CD4-positive, CD25-positive, alpha-beta regulatory T cell (primary cell): ENCODE results near the gene LRRC75A. TPM values are rescaled to one million over a fixed set of nuclear protein-coding genes. Genes with fewer than 3 reads are reported as not detected.

ENCODE experiments used
- ATAC-seq, 2 donors: fragments of 150-1000 bp; cut with Tn5 transposase; one replicate each; pipeline ENCODE4 v1.10.0; 2021; ENCODE audit warnings: low read depth in 2 of 2, moderate number of reproducible peaks in 2 of 2, moderate library complexity in 1 of 2
- DNase-seq, 3 donors: peaks; one replicate each; pipeline versions ENCODE4 v3.0.0 to v3.0.0-alpha.2; 2012 to 2022; ENCODE audit warnings: mixed read lengths in 1 of 3
- H3K27ac ChIP-seq: one replicate; pipeline ENCODE4 v1.7.0; 2013; ENCODE audit warnings: mild to moderate bottlenecking, low read length; ENCODE audit not compliant: insufficient read depth, poor library complexity, severe bottlenecking
- H3K27me3 ChIP-seq: one replicate; pipeline ENCODE4 v1.7.0; 2013; ENCODE audit warnings: low read length; ENCODE audit not compliant: control insufficient read depth, insufficient read depth
- H3K36me3 ChIP-seq: one replicate; pipeline ENCODE4 v1.7.0; 2013; ENCODE audit warnings: mild to moderate bottlenecking, low read length, moderate library complexity; ENCODE audit not compliant: control insufficient read depth, insufficient read depth
- H3K4me1 ChIP-seq: 2 replicates; pipeline ENCODE4 v1.7.0; 2013; ENCODE audit warnings: mild to moderate bottlenecking, low read length; ENCODE audit not compliant: insufficient read depth, control insufficient read depth, poor library complexity, severe bottlenecking
- H3K4me3 ChIP-seq: one replicate; pipeline ENCODE4 v1.7.0; 2013; ENCODE audit warnings: low read depth, mild to moderate bottlenecking, low read length, moderate library complexity
- H3K9me3 ChIP-seq, 2 experiments: 1 replicate in 1 of 2; 2 replicates in 1 of 2; pipeline ENCODE4 v1.7.0; 2013; ENCODE audit warnings: low read length in 2 of 2, mild to moderate bottlenecking in 1 of 2, moderate library complexity in 1 of 2; ENCODE audit not compliant: control insufficient read depth in 2 of 2
- H3K27ac Mint-ChIP-seq, 3 donors: one replicate each; pipeline ENCODE4 v1.8.0; 2020 to 2022; ENCODE audit warnings: mild to moderate bottlenecking in 3 of 3, mixed read lengths in 3 of 3, moderate library complexity in 2 of 3
- H3K27me3 Mint-ChIP-seq: one replicate; pipeline ENCODE4 v1.8.0; 2022; ENCODE audit warnings: mild to moderate bottlenecking, mixed read lengths
- H3K36me3 Mint-ChIP-seq: one replicate; pipeline ENCODE4 v1.8.0; 2020; ENCODE audit warnings: mixed read lengths
- H3K4me1 Mint-ChIP-seq, 4 donors: one replicate each; pipeline ENCODE4 v1.8.0; 2020 to 2022; ENCODE audit warnings: mixed read lengths in 4 of 4, mild to moderate bottlenecking in 1 of 4
- H3K4me3 Mint-ChIP-seq, 4 donors: one replicate each; pipeline ENCODE4 v1.8.0; 2020 to 2022; ENCODE audit warnings: mild to moderate bottlenecking in 4 of 4, mixed read lengths in 4 of 4, moderate library complexity in 3 of 4
- H3K9me3 Mint-ChIP-seq, 7 donors: one replicate each; pipeline ENCODE4 v1.8.0; 2020 to 2022; ENCODE audit warnings: mixed read lengths in 7 of 7, mild to moderate bottlenecking in 3 of 7, moderate library complexity in 2 of 7
- polyA plus RNA-seq, 4 donors: library from polyadenylated mRNA; unstranded; fragments of 300-500 nt; fragmentation: Illumina TruSeq; gene quantifications; one replicate each; pipeline ENCODE4 v1.2.3, GENCODE V29; 2021
- total RNA-seq: library from RNA; stranded (reverse); gene quantifications from one replicate; pipeline ENCODE4 v1.2.3, GENCODE V29; 2022

LRRC75A gene
- total and polyA plus RNA-seq, 5 donors from 2014 or later: 1.5 to 3.8 (median 1.7) TPM

DNA sequence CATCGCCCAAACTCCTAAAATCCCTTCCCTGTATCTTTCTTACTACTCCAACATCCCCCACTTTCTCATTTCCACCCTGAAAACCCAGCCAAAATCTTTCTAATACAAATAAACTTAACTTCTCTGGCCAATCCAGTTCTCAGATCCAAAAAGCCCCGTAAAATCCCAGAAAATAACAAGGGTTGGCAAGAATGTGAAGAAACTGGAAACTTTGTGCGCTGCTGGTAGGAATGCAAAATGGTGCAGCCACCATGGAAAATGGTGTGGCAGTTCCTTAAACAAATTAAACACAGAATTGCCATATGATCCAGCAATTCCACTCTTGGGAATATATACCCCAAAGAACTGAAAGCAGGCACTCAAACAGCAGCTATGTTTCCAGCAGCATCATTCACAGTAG is 24.1 kb downstream of the LRRC75A start:
- no peaks in the 10 kb centered on the region for H3K9me3 Mint-ChIP-seq
- H3K27ac Mint-ChIP-seq: no peak overlapping the region
- no peak for ATAC-seq
- DNase-seq: no peak
- no peaks in the 10 kb centered on the region for H3K4me1 ChIP-seq
- no peaks in the 10 kb centered on the region for H3K27me3 Mint-ChIP-seq
- H3K27ac ChIP-seq: no peak overlapping the region
- H3K9me3 ChIP-seq: no peaks in the 10 kb centered on the region
- peaks cover 4% of the 10 kb centered on the region for H3K36me3 Mint-ChIP-seq
- no peaks in the 10 kb centered on the region for H3K36me3 ChIP-seq
- H3K4me3 ChIP-seq: no peak overlapping the region
- H3K4me3 Mint-ChIP-seq: no peak overlapping the region
- H3K27me3 ChIP-seq: no peaks in the 10 kb centered on the region
- H3K4me1 Mint-ChIP-seq: peaks cover 0 to 2% (median 0%) of the 10 kb centered on the region in 4 donors

DNA sequence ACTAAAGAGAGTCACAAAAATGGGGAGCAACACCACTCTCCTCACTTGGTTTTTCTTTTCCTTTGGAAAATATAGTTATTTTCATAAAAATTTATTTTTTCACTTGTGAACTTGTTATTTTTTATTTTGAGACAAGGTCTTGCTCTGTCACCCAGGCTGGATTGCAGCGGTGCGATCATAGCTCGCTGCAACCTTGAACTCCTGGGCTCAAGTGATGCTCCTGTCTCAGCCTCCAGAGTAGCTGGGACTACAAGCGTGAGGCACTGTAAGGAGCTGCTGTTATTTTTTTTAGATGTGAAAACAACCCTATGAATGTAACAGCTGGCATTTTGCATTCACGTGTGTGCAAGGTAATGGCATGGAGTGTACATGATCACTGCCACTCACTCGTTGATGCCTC is 24.9 kb downstream of the LRRC75A start:
- H3K4me1 ChIP-seq: no peaks in the 10 kb centered on the region
- no peaks in the 10 kb centered on the region for H3K9me3 Mint-ChIP-seq
- no peaks in the 10 kb centered on the region for H3K27me3 ChIP-seq
- peaks cover 0 to 2% (median 0%) of the 10 kb centered on the region in 4 donors for H3K4me1 Mint-ChIP-seq
- peaks cover 4% of the 10 kb centered on the region for H3K36me3 Mint-ChIP-seq
- no peak overlapping the region for H3K4me3 Mint-ChIP-seq
- no peak overlapping the region for H3K4me3 ChIP-seq
- H3K27ac ChIP-seq: no peak overlapping the region
- ATAC-seq (no peak), DNase-seq (no peak)
- H3K9me3 ChIP-seq: no peaks in the 10 kb centered on the region
- no peaks in the 10 kb centered on the region for H3K27me3 Mint-ChIP-seq
- no peak overlapping the region for H3K27ac Mint-ChIP-seq
- H3K36me3 ChIP-seq: no peaks in the 10 kb centered on the region

DNA sequence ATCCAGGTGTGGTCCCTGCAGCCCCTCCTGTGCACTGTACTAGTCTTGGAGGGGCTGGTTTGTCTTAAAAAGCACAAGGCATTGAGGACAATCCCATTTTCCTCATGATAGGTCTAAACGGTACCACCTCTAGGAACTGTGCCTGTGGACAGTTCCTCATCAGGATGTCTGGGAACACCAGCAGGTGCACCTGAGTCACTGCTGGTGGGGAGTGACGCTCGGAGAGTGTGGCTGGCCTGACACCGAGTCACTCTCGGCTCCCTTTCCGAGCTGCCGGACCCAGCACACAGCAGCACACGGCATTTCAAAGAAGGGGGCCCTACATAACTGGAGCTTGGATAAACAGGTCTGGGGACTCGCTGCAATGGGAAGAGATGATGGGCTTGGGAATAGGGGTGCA is 25.6 kb downstream of the LRRC75A start:
- ATAC-seq: no peak
- Mint-ChIP-seq H3K4me3 (no peak overlapping the region), H3K36me3 (peaks cover under 1% of the 10 kb centered on the region), H3K27ac (no peak overlapping the region), H3K4me1 (peaks cover 0 to 2% (median 0%) of the 10 kb centered on the region in 4 donors), H3K9me3 (no peaks in the 10 kb centered on the region), H3K27me3 (no peaks in the 10 kb centered on the region)
- H3K27ac ChIP-seq: no peak overlapping the region
- no peaks in the 10 kb centered on the region for H3K27me3 ChIP-seq
- no peaks in the 10 kb centered on the region for H3K36me3 ChIP-seq
- no peak overlapping the region for H3K4me3 ChIP-seq
- no peaks in the 10 kb centered on the region for H3K9me3 ChIP-seq
- no peak for DNase-seq
- H3K4me1 ChIP-seq: no peaks in the 10 kb centered on the region

DNA sequence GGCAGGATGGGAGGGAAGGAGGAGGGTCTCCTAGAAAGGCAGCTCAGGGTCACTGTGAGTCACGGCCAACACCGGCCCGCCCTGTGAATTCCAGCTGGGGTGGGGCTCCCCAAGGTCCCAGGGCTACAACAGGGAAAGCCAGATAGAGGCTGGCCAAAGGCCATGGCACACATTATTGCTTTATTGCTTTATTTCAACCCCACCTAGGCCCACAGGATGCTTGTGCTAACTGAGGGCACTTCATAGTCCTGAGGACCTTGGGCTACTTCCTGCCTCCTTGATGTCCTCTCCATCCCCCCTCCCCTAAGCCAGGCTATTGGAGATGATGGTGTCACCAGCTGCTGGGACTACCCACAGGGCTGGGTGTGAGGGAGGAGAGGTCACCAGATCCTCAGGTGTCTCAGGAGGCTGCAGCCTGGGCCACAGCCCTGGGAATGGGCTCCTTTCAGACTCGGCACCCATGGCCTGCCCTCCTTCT is 26.1 kb downstream of the LRRC75A start:
- Mint-ChIP-seq H3K27me3 (no peaks in the 10 kb centered on the region), H3K36me3 (no peaks in the 10 kb centered on the region), H3K4me1 (peaks cover 0 to 2% (median 0%) of the 10 kb centered on the region in 4 donors), H3K4me3 (no peak overlapping the region), H3K27ac (no peak overlapping the region), H3K9me3 (no peaks in the 10 kb centered on the region)
- Histone ChIP-seq H3K27me3 (no peaks in the 10 kb centered on the region), H3K36me3 (no peaks in the 10 kb centered on the region), H3K9me3 (no peaks in the 10 kb centered on the region), H3K4me3 (no peak overlapping the region), H3K27ac (no peak overlapping the region), H3K4me1 (no peaks in the 10 kb centered on the region)
- ATAC-seq (no peak), DNase-seq (no peak)

DNA sequence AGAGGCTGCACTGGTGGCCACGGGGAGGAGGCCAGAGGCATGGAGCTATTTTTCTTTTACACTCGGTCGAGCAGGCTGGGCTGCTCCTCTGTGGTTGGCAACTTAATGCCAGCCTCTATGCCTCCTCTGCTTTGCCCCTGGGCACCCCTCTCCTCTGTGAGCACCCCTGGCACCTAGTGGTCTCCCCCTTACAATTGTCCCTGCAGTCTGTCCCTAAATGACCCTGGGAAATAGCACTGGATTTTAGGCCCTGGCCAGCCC is 27.0 kb downstream of the LRRC75A start:
- Histone ChIP-seq H3K9me3 (no peaks in the 10 kb centered on the region), H3K27ac (no peak overlapping the region), H3K4me3 (no peak overlapping the region), H3K27me3 (no peaks in the 10 kb centered on the region), H3K4me1 (no peaks in the 10 kb centered on the region), H3K36me3 (no peaks in the 10 kb centered on the region)
- Mint-ChIP-seq H3K27ac (no peak overlapping the region), H3K9me3 (no peaks in the 10 kb centered on the region), H3K36me3 (no peaks in the 10 kb centered on the region), H3K4me1 (peaks cover 0 to 2% (median 1%) of the 10 kb centered on the region in 4 donors), H3K27me3 (no peaks in the 10 kb centered on the region), H3K4me3 (no peak overlapping the region)
- ATAC-seq: no peak
- no peak for DNase-seq

DNA sequence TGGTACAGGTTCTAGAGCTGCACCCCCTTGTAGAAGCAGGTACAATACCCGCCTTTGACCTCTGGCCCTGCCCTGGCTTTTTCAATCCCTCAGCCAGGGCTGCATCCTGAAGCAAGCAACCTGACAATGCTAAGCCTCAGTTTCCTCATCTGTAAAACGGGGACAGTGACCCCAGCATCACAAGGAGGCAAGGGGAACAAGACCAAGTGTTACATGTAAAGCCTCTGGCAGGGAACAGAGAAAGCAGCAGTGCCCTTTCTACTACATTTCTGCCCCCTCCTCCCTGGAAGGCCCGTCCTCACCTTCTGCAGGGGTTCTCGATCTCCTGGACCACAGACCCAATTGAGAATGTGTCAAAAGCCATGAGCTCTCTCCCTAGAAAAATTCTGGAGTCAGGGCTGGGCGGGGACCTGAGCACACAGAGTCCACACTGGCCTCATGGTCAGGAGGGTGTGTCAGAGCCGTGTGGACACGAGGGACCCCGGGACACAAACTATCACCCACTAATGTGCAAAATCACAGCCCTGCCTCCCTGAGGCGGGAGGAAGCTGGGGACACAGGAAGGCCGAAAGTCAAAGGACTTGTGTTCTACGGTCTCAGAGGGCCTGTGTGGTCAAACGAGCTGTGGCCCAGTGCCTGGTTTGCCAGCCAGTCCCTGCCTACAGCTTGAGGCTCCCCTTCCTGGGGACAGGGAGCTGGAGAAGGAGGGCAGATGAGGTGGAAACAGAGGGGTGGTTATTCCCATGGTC is 27.5 kb downstream of the LRRC75A start:
- Histone ChIP-seq H3K9me3 (no peaks in the 10 kb centered on the region), H3K27me3 (no peaks in the 10 kb centered on the region), H3K36me3 (no peaks in the 10 kb centered on the region), H3K27ac (no peak overlapping the region), H3K4me3 (no peak overlapping the region), H3K4me1 (no peaks in the 10 kb centered on the region)
- no peak overlapping the region for H3K4me3 Mint-ChIP-seq
- DNase-seq: no peak
- no peak overlapping the region for H3K27ac Mint-ChIP-seq
- H3K9me3 Mint-ChIP-seq: no peaks in the 10 kb centered on the region
- peaks cover 0 to 2% (median 1%) of the 10 kb centered on the region in 4 donors for H3K4me1 Mint-ChIP-seq
- no peaks in the 10 kb centered on the region for H3K27me3 Mint-ChIP-seq
- no peak for ATAC-seq
- no peaks in the 10 kb centered on the region for H3K36me3 Mint-ChIP-seq

DNA sequence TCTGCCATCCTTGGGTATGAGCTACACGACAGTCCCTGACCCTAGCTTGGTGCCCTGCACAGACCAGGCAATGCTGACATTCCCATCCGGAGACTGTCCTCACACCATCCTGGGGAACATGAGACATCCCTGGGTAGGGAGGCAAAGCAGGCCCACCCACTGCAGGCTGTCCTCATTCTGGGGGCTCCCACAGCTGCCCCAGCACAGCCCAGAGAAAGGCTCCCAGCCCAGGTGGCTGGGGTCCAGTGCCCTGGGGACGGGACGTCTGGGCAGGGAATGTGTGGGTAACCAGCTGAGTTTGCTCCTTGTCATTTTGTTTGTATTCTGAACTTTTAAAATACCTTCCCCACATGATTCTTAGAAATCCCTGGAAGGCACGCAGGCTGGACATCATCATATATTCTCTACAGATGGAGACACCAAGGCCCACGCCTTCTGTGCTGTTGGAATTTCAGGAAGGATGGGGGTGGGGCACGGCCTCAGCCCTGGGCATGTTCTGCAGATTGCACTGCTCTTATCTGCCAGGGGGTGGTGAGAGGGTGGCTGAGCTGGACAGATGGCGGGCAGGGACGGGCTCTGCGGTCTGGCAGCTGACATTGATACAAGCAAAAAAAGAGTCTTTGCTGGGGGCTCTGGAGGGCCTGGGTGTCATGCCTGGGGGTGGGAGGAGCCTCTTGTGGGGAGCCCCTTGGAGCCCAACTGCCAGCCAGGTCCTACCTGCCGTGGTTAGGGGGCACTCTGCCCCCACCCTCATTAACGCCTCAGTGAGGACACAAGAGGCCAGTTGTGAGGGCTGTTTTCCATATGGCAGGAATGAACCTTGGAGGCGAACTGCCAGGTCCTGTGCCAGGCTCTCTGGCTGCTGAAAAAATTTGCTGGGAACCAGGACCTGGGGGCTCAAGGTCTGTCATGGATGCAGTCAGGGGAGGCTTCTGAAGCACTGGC is 28.4 kb downstream of the LRRC75A start:
- no peak overlapping the region for H3K27ac ChIP-seq
- no peak overlapping the region for H3K4me3 ChIP-seq
- Mint-ChIP-seq H3K4me3 (no peak overlapping the region), H3K36me3 (no peaks in the 10 kb centered on the region), H3K27me3 (no peaks in the 10 kb centered on the region), H3K9me3 (peaks cover 0 to 2% (median 0%) of the 10 kb centered on the region in 7 donors), H3K27ac (no peak overlapping the region), H3K4me1 (peaks cover 0 to 5% (median 2%) of the 10 kb centered on the region in 4 donors)
- no peaks in the 10 kb centered on the region for H3K9me3 ChIP-seq
- ATAC-seq: no peak
- DNase-seq: no peak
- no peaks in the 10 kb centered on the region for H3K36me3 ChIP-seq
- no peaks in the 10 kb centered on the region for H3K4me1 ChIP-seq
- no peaks in the 10 kb centered on the region for H3K27me3 ChIP-seq
